HEK293 (cell line): ENCODE data around the gene CSRNP2.

Experiments
- IKZF3 ChIP-seq: fragments of 450-650 bp; IDR thresholded peaks from 2 replicates; pipeline ENCODE4 v1.5.0; 2018; ENCODE audit warnings: missing biosample characterization, mild to moderate bottlenecking, missing genetic modification characterization, moderate library complexity
- KLF9 ChIP-seq: fragments of 450-650 bp; formaldehyde crosslinking; IDR thresholded peaks from 2 replicates; pipeline ENCODE4 v1.5.1; 2016; ENCODE audit warnings: missing biosample characterization, missing genetic modification characterization, low read depth
- PRDM1 ChIP-seq: fragments of 450-650 bp; formaldehyde crosslinking; IDR thresholded peaks from 2 replicates; pipeline ENCODE4; 2016; ENCODE audit warnings: missing biosample characterization, missing genetic modification characterization
- REPIN1 ChIP-seq: fragments of 450-650 bp; formaldehyde crosslinking; IDR thresholded peaks from 2 replicates; pipeline ENCODE4 v1.5.1; 2017; ENCODE audit warnings: missing biosample characterization, missing genetic modification characterization, low read depth
- SALL2 ChIP-seq: fragments of 450-650 bp; formaldehyde crosslinking; IDR thresholded peaks from 2 replicates; pipeline ENCODE4 v1.5.0; 2017; ENCODE audit warnings: missing biosample characterization, mild to moderate bottlenecking, missing genetic modification characterization, borderline replicate concordance
- SCRT2 ChIP-seq: fragments of 450-650 bp; formaldehyde crosslinking; IDR thresholded peaks from 2 replicates; pipeline ENCODE4 v1.5.1; 2016; ENCODE audit warnings: missing biosample characterization, missing genetic modification characterization
- ZBTB17 ChIP-seq: fragments of 450-650 bp; formaldehyde crosslinking; IDR thresholded peaks from 2 replicates; pipeline ENCODE4 v1.5.1; 2016; ENCODE audit warnings: missing biosample characterization, missing genetic modification characterization
- ZBTB8A ChIP-seq: fragments of 450-650 bp; formaldehyde crosslinking; IDR thresholded peaks from 2 replicates; pipeline ENCODE4 v1.5.1; 2016; ENCODE audit warnings: missing biosample characterization, missing genetic modification characterization
- ZFP37 ChIP-seq: fragments of 450-650 bp; formaldehyde crosslinking; IDR thresholded peaks from 2 replicates; pipeline ENCODE4 v1.5.1; 2016; ENCODE audit warnings: missing biosample characterization, missing genetic modification characterization
- ZNF10 ChIP-seq: fragments of 450-650 bp; formaldehyde crosslinking; IDR thresholded peaks from 2 replicates; pipeline ENCODE4 v1.5.1; 2017; ENCODE audit warnings: missing biosample characterization, missing genetic modification characterization
- ZNF155 ChIP-seq: fragments of 450-650 bp; formaldehyde crosslinking; IDR thresholded peaks from 2 replicates; pipeline ENCODE4 v1.5.1; 2016; ENCODE audit warnings: missing biosample characterization, missing genetic modification characterization
- ZNF16 ChIP-seq: fragments of 450-650 bp; formaldehyde crosslinking; IDR thresholded peaks from 2 replicates; pipeline ENCODE4 v1.5.1; 2016; ENCODE audit warnings: low read depth, missing biosample characterization, missing genetic modification characterization
- ZNF366 ChIP-seq: fragments of 450-650 bp; formaldehyde crosslinking; conservative IDR thresholded peaks from 2 replicates; pipeline ENCODE4 v1.5.1; 2016; ENCODE audit warnings: missing biosample characterization, missing genetic modification characterization
- ZNF391 ChIP-seq: fragments of 450-650 bp; formaldehyde crosslinking; IDR thresholded peaks from 2 replicates; pipeline ENCODE4 v1.5.1; 2016; ENCODE audit warnings: low read depth, missing biosample characterization, missing genetic modification characterization, borderline replicate concordance
- ZNF423 ChIP-seq: fragments of 450-650 bp; formaldehyde crosslinking; IDR thresholded peaks from 2 replicates; pipeline ENCODE4 v1.5.1; 2016; ENCODE audit warnings: missing biosample characterization, missing genetic modification characterization
- ZNF501 ChIP-seq: fragments of 450-650 bp; formaldehyde crosslinking; IDR thresholded peaks from 2 replicates; pipeline ENCODE4 v1.5.1; 2016; ENCODE audit warnings: missing biosample characterization, missing genetic modification characterization
- ZSCAN16 ChIP-seq: fragments of 450-650 bp; formaldehyde crosslinking; IDR thresholded peaks from 2 replicates; pipeline ENCODE4 v1.5.1; 2016; ENCODE audit warnings: missing biosample characterization, missing genetic modification characterization
- ZSCAN30 ChIP-seq: fragments of 450-650 bp; IDR thresholded peaks from 2 replicates; pipeline ENCODE4 v1.5.1; 2018; ENCODE audit warnings: missing biosample characterization, mild to moderate bottlenecking, missing genetic modification characterization, moderate library complexity
- ZXDB ChIP-seq: fragments of 450-650 bp; formaldehyde crosslinking; IDR thresholded peaks from 2 replicates; pipeline ENCODE4 v1.5.1; 2016; ENCODE audit warnings: missing biosample characterization, missing genetic modification characterization
- TF ChIP-seq, protein P1 (sequence below): fragments of 450-650 bp; formaldehyde crosslinking; IDR thresholded peaks from 2 replicates; pipeline ENCODE4 v1.5.1; 2017; ENCODE audit warnings: missing biosample characterization, missing genetic modification characterization
- TF ChIP-seq, protein P2 (sequence below): fragments of 450-650 bp; formaldehyde crosslinking; IDR thresholded peaks from 2 replicates; pipeline ENCODE4 v1.5.1; 2017; ENCODE audit warnings: missing biosample characterization, mild to moderate bottlenecking, missing genetic modification characterization, moderate library complexity
- TF ChIP-seq, protein P3 (sequence below): fragments of 450-650 bp; formaldehyde crosslinking; IDR thresholded peaks from 2 replicates; pipeline ENCODE4 v1.5.1; 2016; ENCODE audit warnings: missing biosample characterization, missing genetic modification characterization
- TF ChIP-seq, protein P4 (sequence below): sonication (generic); formaldehyde crosslinking; IDR thresholded peaks from 2 replicates; pipeline ENCODE4 v1.8.1; 2022; ENCODE audit warnings: mild to moderate bottlenecking, moderate library complexity, missing genetic modification reagents
- TF ChIP-seq, protein P5 (sequence below): fragments of 450-650 bp; formaldehyde crosslinking; IDR thresholded peaks from 2 replicates; pipeline ENCODE4 v1.5.1; 2016; ENCODE audit warnings: missing biosample characterization, missing genetic modification characterization
- TF ChIP-seq, protein P6 (sequence below): fragments of 450-650 bp; formaldehyde crosslinking; IDR thresholded peaks from 2 replicates; pipeline ENCODE4 v1.5.1; 2016; ENCODE audit warnings: missing biosample characterization, missing genetic modification characterization
- TF ChIP-seq, protein P7 (sequence below): fragments of 450-650 bp; formaldehyde crosslinking; conservative IDR thresholded peaks from 2 replicates; pipeline ENCODE4 v1.5.1; 2016; ENCODE audit warnings: low read depth, missing biosample characterization, missing genetic modification characterization

Gene CSRNP2

DNA sequence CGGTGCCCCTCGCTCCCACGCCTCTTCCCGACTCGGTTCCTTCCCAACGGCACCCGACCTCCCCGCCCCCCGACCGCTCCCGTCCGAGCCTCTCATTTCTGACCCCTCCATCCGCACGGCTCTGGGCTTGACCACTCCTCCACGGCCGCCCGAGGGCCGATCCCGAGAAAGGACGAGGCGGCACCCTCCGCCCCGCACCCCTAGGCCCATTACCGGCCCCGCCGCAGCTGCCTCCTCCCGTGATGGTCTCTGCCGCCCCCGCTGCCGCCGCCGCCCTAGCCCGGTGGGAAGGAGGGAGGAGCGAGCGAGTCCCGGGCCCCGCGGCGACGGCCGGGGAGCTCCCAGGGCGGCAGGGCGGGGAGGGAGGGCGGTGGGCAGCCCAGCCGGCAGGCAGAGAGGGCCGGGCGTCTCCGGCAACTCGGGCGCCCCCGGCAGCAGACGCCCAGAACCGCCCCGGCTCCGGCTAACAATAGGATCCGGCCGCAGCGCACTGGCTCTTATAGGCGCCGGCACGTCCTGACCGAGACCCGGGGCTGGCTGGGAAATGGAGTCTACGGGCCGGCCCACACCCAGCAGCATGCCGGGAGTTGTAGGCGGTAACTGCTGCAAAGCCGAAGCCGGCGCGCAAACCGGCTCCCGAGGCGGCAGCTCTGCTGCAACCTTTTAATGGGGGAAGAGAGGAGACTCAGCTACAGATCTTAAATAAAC lies at the start of gene CSRNP2 (continued):
- TF ChIP-seq, protein P1, sequence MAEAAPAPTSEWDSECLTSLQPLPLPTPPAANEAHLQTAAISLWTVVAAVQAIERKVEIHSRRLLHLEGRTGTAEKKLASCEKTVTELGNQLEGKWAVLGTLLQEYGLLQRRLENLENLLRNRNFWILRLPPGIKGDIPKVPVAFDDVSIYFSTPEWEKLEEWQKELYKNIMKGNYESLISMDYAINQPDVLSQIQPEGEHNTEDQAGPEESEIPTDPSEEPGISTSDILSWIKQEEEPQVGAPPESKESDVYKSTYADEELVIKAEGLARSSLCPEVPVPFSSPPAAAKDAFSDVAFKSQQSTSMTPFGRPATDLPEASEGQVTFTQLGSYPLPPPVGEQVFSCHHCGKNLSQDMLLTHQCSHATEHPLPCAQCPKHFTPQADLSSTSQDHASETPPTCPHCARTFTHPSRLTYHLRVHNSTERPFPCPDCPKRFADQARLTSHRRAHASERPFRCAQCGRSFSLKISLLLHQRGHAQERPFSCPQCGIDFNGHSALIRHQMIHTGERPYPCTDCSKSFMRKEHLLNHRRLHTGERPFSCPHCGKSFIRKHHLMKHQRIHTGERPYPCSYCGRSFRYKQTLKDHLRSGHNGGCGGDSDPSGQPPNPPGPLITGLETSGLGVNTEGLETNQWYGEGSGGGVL: peak; percentile 65; the same call in 1 of the 2 replicates
- TF ChIP-seq REPIN1 (tag by site-specific recombination) (no peak), ZFP37 (tag by site-specific recombination) (peak; percentile 63; the same call in 1 of the 2 replicates), ZBTB8A (tag by site-specific recombination) (peak; percentile 97), ZNF501 (peak; percentile 73; the same call in 1 of the 2 replicates), SCRT2 (no peak), ZNF16 (tag by site-specific recombination) (no peak), ZSCAN16 (tag by site-specific recombination) (no peak), PRDM1 (no peak), ZNF10 (tag by site-specific recombination) (no peak), ZNF391 (tag by site-specific recombination) (peak; percentile 63), ZNF155 (tag by site-specific recombination) (no peak), SALL2 (no peak; the same call in 1 of the 2 replicates), ZSCAN30 (tag by site-specific recombination) (peak; percentile 88), ZXDB (tag by site-specific recombination) (peak; percentile 18; the same call in 1 of the 2 replicates), ZNF423 (tag by site-specific recombination) (no peak; the same call in 1 of the 2 replicates), IKZF3 (tag by site-specific recombination) (no peak; the same call in 1 of the 2 replicates), KLF9 (peak; percentile 79), ZBTB17 (tag by site-specific recombination) (peak; percentile 98), ZNF366 (peak; percentile 65)
- TF ChIP-seq, protein P2, sequence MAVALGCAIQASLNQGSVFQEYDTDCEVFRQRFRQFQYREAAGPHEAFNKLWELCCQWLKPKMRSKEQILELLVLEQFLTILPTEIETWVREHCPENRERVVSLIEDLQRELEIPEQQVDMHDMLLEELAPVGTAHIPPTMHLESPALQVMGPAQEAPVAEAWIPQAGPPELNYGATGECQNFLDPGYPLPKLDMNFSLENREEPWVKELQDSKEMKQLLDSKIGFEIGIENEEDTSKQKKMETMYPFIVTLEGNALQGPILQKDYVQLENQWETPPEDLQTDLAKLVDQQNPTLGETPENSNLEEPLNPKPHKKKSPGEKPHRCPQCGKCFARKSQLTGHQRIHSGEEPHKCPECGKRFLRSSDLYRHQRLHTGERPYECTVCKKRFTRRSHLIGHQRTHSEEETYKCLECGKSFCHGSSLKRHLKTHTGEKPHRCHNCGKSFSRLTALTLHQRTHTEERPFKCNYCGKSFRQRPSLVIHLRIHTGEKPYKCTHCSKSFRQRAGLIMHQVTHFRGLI (tag by site-specific recombination): peak; percentile 99
- TF ChIP-seq, protein P3, sequence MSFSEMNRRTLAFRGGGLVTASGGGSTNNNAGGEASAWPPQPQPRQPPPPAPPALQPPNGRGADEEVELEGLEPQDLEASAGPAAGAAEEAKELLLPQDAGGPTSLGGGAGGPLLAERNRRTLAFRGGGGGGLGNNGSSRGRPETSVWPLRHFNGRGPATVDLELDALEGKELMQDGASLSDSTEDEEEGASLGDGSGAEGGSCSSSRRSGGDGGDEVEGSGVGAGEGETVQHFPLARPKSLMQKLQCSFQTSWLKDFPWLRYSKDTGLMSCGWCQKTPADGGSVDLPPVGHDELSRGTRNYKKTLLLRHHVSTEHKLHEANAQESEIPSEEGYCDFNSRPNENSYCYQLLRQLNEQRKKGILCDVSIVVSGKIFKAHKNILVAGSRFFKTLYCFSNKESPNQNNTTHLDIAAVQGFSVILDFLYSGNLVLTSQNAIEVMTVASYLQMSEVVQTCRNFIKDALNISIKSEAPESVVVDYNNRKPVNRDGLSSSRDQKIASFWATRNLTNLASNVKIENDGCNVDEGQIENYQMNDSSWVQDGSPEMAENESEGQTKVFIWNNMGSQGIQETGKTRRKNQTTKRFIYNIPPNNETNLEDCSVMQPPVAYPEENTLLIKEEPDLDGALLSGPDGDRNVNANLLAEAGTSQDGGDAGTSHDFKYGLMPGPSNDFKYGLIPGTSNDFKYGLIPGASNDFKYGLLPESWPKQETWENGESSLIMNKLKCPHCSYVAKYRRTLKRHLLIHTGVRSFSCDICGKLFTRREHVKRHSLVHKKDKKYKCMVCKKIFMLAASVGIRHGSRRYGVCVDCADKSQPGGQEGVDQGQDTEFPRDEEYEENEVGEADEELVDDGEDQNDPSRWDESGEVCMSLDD (tag by site-specific recombination): peak; percentile 59
- TF ChIP-seq, protein P4, sequence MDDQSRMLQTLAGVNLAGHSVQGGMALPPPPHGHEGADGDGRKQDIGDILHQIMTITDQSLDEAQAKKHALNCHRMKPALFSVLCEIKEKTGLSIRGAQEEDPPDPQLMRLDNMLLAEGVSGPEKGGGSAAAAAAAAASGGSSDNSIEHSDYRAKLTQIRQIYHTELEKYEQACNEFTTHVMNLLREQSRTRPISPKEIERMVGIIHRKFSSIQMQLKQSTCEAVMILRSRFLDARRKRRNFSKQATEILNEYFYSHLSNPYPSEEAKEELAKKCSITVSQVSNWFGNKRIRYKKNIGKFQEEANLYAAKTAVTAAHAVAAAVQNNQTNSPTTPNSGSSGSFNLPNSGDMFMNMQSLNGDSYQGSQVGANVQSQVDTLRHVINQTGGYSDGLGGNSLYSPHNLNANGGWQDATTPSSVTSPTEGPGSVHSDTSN (CRISPR knock-in tag): no peak
- TF ChIP-seq, protein P5, sequence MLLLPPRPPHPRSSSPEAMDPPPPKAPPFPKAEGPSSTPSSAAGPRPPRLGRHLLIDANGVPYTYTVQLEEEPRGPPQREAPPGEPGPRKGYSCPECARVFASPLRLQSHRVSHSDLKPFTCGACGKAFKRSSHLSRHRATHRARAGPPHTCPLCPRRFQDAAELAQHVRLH (tag by site-specific recombination): no peak
- TF ChIP-seq, protein P6, sequence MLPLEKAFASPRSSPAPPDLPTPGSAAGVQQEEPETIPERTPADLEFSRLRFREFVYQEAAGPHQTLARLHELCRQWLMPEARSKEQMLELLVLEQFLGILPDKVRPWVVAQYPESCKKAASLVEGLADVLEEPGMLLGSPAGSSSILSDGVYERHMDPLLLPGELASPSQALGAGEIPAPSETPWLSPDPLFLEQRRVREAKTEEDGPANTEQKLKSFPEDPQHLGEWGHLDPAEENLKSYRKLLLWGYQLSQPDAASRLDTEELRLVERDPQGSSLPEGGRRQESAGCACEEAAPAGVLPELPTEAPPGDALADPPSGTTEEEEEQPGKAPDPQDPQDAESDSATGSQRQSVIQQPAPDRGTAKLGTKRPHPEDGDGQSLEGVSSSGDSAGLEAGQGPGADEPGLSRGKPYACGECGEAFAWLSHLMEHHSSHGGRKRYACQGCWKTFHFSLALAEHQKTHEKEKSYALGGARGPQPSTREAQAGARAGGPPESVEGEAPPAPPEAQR (tag by site-specific recombination): no peak
- TF ChIP-seq, protein P7, sequence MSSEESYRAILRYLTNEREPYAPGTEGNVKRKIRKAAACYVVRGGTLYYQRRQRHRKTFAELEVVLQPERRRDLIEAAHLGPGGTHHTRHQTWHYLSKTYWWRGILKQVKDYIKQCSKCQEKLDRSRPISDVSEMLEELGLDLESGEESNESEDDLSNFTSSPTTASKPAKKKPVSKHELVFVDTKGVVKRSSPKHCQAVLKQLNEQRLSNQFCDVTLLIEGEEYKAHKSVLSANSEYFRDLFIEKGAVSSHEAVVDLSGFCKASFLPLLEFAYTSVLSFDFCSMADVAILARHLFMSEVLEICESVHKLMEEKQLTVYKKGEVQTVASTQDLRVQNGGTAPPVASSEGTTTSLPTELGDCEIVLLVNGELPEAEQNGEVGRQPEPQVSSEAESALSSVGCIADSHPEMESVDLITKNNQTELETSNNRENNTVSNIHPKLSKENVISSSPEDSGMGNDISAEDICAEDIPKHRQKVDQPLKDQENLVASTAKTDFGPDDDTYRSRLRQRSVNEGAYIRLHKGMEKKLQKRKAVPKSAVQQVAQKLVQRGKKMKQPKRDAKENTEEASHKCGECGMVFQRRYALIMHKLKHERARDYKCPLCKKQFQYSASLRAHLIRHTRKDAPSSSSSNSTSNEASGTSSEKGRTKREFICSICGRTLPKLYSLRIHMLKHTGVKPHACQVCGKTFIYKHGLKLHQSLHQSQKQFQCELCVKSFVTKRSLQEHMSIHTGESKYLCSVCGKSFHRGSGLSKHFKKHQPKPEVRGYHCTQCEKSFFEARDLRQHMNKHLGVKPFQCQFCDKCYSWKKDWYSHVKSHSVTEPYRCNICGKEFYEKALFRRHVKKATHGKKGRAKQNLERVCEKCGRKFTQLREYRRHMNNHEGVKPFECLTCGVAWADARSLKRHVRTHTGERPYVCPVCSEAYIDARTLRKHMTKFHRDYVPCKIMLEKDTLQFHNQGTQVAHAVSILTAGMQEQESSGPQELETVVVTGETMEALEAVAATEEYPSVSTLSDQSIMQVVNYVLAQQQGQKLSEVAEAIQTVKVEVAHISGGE (tag by site-specific recombination): peak; percentile 87
